HG02973 (cell line): Measurements from ENCODE around the gene RAD51AP1.
"Not testable (repeated sequence)": the region's sequence is repeated elsewhere in the genome, so short reads cannot be mapped to it uniquely, and the experiment has no call there.

Experiments
- ATAC-seq: cut with Tn5 transposase; IDR thresholded peaks from one replicate; pipeline ENCODE4 v1.9.1; 2021; ENCODE audit warnings: moderate library complexity; ENCODE audit not compliant: unreplicated experiment

Gene RAD51AP1

GRCh38 chr12:4538207-4539160 lies at the start of gene RAD51AP1:
TSS of gene RAD51AP1 (plus strand) at chr12:4538890. CDS start at chr12:4538940, 50 bp downstream.
- peak; percentile 71 for ATAC-seq

GRCh38 chr12:4489556-4489955 lies 49.1 kb upstream of the RAD51AP1 start:
- ATAC-seq = no peak

- no peak for ATAC-seq
These were observed 47.7 kb upstream of the RAD51AP1 start for GRCh38 chr12:4490973-4491372.

- peak; percentile 80 for ATAC-seq
These were observed 42.4 kb upstream of the RAD51AP1 start for GRCh38 chr12:4496145-4496838.

- no peak for ATAC-seq
These were observed 39.5 kb upstream of the RAD51AP1 start for GRCh38 chr12:4499186-4499585.

GRCh38 chr12:4505376-4505986 lies 33.2 kb upstream of the RAD51AP1 start:
- no peak for ATAC-seq

GRCh38 chr12:4506430-4506829 lies 32.3 kb upstream of the RAD51AP1 start:
- ATAC-seq = no peak

- ATAC-seq = peak; percentile 83
These were observed 31.8 kb upstream of the RAD51AP1 start for GRCh38 chr12:4506870-4507269.

GRCh38 chr12:4508503-4508902 lies 30.2 kb upstream of the RAD51AP1 start:
- ATAC-seq = not testable (repeated sequence)

GRCh38 chr12:4509269-4509668 lies 29.4 kb upstream of the RAD51AP1 start:
- not testable (repeated sequence) for ATAC-seq

- no peak for ATAC-seq
These were observed 20.5 kb upstream of the RAD51AP1 start for GRCh38 chr12:4518106-4518728.

GRCh38 chr12:4523443-4523842 lies 15.2 kb upstream of the RAD51AP1 start:
- not testable (repeated sequence) for ATAC-seq

- no peak for ATAC-seq
These were observed 11.7 kb upstream of the RAD51AP1 start for GRCh38 chr12:4526923-4527546.

GRCh38 chr12:4530160-4530559 lies 8.5 kb upstream of the RAD51AP1 start:
- ATAC-seq = no peak

GRCh38 chr12:4530982-4531586 lies 7.6 kb upstream of the RAD51AP1 start:
- no peak for ATAC-seq

GRCh38 chr12:4535092-4535491 lies 3.6 kb upstream of the RAD51AP1 start:
- no peak for ATAC-seq

GRCh38 chr12:4535871-4536270 lies 2.8 kb upstream of the RAD51AP1 start:
- ATAC-seq = no peak

GRCh38 chr12:4539167-4539870 lies 629 bp downstream of the RAD51AP1 start:
- no peak for ATAC-seq

- no peak for ATAC-seq
These were observed 1.5 kb downstream of the RAD51AP1 start for GRCh38 chr12:4540170-4540569.

GRCh38 chr12:4540638-4541037 lies 1.9 kb downstream of the RAD51AP1 start:
- ATAC-seq = no peak
